ENCODE data around the gene TSGA10IP.

TSGA10IP gene

DNA sequence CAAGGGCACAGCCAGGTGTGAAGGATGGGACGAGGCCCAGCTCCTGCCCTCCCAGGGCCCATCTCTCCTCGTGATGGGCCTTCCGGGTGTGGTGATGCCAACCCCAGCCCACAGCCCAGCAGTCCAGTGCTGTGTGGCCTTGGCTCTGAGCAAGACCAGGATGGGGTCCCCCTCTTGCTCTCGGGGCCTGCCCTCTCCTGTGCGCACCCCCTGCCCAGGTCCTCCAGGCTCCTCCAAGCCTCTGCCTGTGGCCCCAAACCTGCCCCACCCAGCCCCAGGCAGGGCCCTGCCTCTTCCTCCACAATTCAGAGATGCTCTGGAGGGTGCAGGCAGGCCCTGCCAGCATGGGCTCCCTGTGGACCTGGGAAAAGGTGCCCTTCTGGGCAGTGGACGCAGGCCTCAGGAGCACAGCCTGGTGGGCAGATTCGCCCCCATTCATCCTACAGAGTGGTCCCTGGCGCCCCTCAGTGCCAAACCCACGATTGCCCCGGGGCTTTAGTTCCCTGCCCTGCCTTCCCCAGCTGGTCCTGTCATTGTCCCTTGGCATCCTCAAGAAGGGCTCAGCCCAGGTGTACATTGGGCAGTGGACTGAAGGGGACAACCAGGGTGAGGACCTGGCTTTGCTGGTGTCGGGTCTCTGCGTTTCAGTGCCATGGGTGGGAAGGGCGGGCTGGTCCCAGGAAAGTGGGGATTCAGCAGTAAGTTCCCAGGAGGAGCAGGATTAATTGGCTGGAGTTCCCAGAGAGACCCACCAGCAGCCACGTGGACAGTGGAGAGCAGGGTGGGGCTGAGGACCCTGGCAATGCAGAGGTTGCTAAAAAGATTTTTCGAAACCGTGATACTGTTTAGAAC is 36.9 kb downstream of the TSGA10IP start:
- H3K4me3 ChIP-seq (ENCODE audit: low read depth, low read length) = no peak overlapping the region
- DNase-seq (ENCODE audit: low read depth) = no peak
- TF ChIP-seq, protein P1, sequence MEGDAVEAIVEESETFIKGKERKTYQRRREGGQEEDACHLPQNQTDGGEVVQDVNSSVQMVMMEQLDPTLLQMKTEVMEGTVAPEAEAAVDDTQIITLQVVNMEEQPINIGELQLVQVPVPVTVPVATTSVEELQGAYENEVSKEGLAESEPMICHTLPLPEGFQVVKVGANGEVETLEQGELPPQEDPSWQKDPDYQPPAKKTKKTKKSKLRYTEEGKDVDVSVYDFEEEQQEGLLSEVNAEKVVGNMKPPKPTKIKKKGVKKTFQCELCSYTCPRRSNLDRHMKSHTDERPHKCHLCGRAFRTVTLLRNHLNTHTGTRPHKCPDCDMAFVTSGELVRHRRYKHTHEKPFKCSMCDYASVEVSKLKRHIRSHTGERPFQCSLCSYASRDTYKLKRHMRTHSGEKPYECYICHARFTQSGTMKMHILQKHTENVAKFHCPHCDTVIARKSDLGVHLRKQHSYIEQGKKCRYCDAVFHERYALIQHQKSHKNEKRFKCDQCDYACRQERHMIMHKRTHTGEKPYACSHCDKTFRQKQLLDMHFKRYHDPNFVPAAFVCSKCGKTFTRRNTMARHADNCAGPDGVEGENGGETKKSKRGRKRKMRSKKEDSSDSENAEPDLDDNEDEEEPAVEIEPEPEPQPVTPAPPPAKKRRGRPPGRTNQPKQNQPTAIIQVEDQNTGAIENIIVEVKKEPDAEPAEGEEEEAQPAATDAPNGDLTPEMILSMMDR (IDR thresholded peaks at IDR 0.05; ENCODE audit: low read depth, low read length) = no peak
- TF ChIP-seq, protein P2, sequence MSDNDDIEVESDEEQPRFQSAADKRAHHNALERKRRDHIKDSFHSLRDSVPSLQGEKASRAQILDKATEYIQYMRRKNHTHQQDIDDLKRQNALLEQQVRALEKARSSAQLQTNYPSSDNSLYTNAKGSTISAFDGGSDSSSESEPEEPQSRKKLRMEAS (IDR thresholded peaks at IDR 0.05; ENCODE audit: low read depth, low read length) = no peak
- TF ChIP-seq MYC (IDR thresholded peaks at IDR 0.05; ENCODE audit: low read depth, low read length) (no peak), POLR2A (IDR thresholded peaks at IDR 0.05; ENCODE audit: extremely low read depth, insufficient read length) (no peak)

DNA sequence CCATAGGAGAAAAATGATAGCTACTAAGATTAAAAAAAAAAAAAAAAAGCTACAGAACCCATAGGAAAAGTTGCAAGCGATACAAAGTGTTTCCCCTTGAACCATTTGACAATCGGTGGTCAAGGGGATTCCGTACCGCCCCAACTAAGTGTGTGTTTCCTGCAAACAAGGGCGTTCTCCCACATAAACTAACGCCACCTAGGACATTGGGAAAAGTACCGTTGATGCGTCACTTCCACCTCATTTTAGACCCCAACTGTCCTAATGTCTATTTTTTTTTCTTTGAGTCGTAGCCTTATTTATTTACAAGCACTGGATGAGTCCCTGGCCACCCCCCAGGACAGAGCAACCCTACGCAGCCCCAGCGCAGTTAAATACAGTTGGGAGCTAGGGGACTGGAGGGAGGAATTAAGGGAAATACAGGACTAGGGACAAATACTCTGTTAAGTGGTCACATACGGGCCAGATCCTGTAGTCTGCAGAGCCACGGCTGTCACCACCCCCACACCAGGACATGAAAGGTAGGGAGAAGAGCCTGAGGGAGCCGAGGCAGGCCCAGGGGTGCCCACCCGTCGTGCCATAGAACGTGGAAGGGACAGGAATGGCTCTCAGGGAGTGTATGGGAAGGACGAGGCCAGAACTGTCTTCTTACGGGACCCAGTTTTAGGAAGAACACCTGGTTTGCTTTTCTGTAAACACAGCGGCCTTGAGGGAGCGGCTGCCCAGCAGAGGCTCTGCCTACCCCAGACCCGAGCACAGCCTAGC is 37.7 kb downstream of the TSGA10IP start:
- no peak for TF ChIP-seq POLR2A (IDR thresholded peaks at IDR 0.05; ENCODE audit: extremely low read depth, insufficient read length)
- TF ChIP-seq, protein P2 (IDR thresholded peaks at IDR 0.05; ENCODE audit: low read depth, low read length) = no peak
- TF ChIP-seq MYC (IDR thresholded peaks at IDR 0.05; ENCODE audit: low read depth, low read length) = no peak
- TF ChIP-seq, protein P1 (IDR thresholded peaks at IDR 0.05; ENCODE audit: low read depth, low read length) = no peak
- no peak for DNase-seq (ENCODE audit: low read depth)
- H3K4me3 ChIP-seq (ENCODE audit: low read depth, low read length) = no peak overlapping the region

DNA sequence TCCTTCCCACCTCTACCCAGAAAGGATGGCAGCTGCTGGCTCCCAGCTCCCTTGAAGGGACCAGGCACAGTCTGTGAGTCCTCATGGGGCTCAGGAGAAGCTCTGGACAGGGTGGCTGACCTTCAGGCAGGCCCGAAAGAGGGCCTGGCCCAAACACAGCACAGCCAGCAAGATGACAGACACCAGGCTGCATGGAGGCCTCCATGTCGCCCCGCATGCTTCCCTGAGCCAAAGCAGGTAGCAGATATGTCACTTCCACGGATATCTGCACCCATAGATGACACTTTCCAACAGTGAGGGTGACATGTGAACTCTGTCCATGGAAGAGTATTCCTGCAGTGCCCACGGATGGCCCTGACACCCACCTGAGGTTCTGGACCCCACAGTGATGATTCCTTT is 38.3 kb downstream of the TSGA10IP start:
- TF ChIP-seq MYC (IDR thresholded peaks at IDR 0.05; ENCODE audit: low read depth, low read length) = no peak
- TF ChIP-seq, protein P2 (IDR thresholded peaks at IDR 0.05; ENCODE audit: low read depth, low read length) = no peak
- TF ChIP-seq, protein P1 (IDR thresholded peaks at IDR 0.05; ENCODE audit: low read depth, low read length) = no peak
- no peak for DNase-seq (ENCODE audit: low read depth)
- no peak overlapping the region for H3K4me3 ChIP-seq (ENCODE audit: low read depth, low read length)

DNA sequence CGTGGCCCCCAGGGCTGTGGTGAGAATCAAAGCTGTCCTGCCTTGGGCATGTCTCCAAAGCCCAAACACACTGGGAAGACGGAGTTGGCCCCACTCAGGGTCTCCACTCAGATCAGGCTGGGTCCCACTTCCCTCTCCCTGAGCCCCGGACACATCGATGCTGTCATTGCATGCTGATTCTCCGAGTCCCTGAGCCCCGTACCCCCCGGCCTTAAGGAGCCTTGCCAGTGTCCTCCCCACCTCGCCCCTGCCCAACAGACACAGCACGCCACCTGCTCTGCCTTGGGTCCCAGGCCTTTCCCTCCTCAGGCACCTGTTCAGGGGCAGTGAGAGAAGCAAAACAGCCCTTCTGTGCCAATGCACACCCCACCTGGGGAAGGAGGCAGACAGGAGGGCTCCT is 42.1 kb downstream of the TSGA10IP start:
- H3K4me3 ChIP-seq (ENCODE audit: low read depth, low read length) = no peak overlapping the region
- no peak for TF ChIP-seq MYC (IDR thresholded peaks at IDR 0.05; ENCODE audit: low read depth, low read length)
- no peak for TF ChIP-seq POLR2A (IDR thresholded peaks at IDR 0.05; ENCODE audit: extremely low read depth, insufficient read length)
- TF ChIP-seq, protein P2 (IDR thresholded peaks at IDR 0.05; ENCODE audit: low read depth, low read length) = no peak
- TF ChIP-seq, protein P1 (IDR thresholded peaks at IDR 0.05; ENCODE audit: low read depth, low read length) = no peak
- DNase-seq (ENCODE audit: low read depth) = no peak

DNA sequence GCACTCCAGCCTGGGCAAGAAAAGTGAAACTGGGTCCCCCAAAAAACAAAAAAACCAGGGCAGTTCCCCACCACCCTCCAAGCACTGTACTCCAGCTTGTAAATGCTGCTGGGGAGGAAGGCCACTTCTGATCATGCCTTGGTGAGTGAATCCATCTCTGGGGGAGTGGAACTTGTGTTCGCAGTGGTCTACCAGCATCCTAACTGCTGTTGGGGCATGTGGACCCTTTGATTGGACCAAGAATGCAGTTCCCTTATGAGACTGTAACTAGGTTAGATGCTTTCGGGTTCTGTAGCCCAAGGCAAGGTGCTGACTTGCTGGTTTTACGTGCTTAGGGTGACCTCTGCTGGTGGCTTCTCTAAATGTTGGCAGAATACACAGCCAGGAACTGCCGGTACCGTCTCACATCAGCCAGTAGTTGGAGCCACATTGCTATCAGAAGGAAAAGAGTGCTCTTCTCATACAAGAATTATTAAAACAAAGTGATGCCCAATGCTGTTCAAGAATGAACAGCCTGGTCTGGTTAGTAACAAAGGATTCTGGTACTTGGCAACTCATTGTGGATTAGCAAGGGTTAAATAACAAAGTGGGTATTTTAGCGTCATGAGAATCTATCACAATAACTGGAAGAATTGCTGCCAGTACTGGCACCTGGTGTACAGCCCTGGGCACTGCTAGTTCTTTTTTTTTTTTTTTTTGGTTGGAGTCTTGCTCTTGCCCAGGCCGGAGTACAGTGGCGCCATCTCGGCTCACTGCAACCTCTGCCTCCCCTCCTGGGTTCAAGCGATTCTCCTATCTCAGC is 43.7 kb downstream of the TSGA10IP start:
- DNase-seq (ENCODE audit: low read depth) = peak; percentile 96
- H3K4me3 ChIP-seq (ENCODE audit: low read depth, low read length) = no peak overlapping the region
- TF ChIP-seq, protein P2 (IDR thresholded peaks at IDR 0.05; ENCODE audit: low read depth, low read length) = peak; percentile 89
- TF ChIP-seq MYC (IDR thresholded peaks at IDR 0.05; ENCODE audit: low read depth, low read length) (peak; percentile 86), POLR2A (IDR thresholded peaks at IDR 0.05; ENCODE audit: extremely low read depth, insufficient read length) (no peak)
- TF ChIP-seq, protein P1 (IDR thresholded peaks at IDR 0.05; ENCODE audit: low read depth, low read length) = peak; percentile 95

Data from NB4 (cell line).